GM19467 (cell line): ENCODE data around the gene LY9.

ENCODE experiments used
- ATAC-seq: cut with Tn5 transposase; IDR thresholded peaks from one replicate; pipeline ENCODE4 v1.9.1; 2021; ENCODE audit warnings: mild to moderate bottlenecking, moderate library complexity; ENCODE audit not compliant: unreplicated experiment

LY9 gene

DNA sequence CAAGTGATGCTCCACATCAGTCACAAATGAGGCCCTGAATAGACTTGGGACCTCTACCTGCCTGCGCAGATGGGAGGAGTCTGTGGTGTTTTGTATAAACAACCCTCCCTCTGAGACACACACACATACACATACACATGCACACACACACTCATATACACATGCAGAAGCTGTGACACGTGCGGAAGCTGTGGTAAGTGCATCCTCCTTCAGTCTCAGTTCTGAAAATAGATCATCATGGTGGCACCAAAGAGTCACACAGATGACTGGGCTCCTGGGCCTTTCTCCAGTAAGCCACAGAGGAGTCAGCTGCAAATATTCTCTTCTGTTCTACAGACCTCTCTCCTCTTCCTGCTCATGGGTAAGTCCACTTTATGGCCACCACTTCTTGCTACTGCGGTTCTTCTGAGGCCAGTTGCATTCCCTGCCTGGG is at the start of gene LY9:
Gene LY9, plus strand, starts transcription at position 224 of the 433 bp plus-strand sequence. Its CDS starts 14 bp downstream, at position 238.
- peak; percentile 67 for ATAC-seq

DNA sequence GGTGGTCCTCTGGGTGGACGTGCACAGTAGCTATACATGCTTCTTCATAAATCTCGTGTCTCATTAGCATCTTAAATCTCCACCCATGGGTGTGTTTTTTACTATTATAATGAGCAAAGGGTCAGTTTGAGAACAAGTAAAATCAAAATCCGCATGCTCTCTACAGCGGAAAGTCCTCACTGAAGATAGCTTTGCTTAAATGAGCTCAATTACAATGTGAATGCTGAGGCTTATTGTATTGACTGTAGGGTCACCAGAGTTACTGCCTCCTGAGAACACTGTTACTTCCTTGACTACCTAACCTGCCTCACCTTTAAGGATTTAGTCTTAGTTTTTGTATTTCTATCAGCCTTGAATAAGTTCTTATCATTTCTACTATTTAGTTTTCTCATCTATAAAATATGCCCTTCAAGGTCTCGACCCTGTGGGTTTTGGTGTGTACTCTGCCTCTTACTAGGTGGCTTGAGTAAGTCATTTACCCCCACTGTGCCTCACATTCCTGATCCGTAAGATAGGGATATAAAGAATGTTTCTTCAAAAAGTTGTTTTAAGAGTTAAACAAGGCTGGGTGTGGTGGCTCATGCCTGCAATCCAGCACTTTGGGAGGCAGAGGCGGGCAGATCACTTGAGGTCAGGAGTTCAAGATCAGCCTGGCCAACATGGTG is 49.0 kb upstream of the LY9 start:
- ATAC-seq: no peak

DNA sequence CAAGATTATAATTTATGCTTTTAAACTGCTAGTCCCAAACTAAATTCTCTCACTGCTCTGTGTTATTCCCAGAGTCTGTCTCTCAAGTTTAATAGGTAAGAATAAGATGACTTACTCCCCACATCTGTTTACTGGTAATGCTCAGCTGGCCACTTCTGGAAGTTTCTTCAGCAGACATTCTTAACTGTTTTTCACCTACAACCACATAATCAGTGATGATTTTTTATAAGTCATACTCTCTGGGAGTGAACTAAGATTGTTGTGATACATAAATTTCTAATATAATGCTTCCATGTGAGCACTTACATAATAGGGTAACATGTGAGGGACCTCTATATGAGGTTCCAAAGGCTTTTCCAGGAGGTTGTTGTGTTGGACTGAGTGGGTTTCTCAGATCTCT is 48.3 kb upstream of the LY9 start:
- no peak for ATAC-seq

DNA sequence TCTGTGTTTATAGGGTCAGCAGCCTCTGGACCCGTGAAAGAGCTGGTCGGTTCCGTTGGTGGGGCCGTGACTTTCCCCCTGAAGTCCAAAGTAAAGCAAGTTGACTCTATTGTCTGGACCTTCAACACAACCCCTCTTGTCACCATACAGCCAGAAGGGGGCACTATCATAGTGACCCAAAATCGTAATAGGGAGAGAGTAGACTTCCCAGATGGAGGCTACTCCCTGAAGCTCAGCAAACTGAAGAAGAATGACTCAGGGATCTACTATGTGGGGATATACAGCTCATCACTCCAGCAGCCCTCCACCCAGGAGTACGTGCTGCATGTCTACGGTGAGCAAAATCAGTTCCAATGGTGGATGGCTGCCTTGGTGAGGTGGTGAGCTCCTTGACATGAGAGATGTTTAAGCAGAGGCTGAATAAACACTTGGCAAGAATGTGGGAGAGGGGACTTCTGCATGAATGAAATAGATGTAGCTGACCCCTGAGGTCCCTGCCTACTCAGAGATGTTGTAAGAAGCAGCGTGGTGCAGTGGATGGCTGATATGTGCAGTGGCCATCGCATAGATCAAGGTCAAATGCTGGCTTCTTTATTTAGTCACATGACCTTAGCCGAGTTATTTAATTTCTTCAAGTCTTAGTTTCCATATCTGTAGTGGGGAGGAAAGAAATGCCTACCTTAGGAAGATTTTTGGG is 47.6 kb upstream of the LY9 start:
- ATAC-seq: no peak

GRCh38 chr1:160748878-160749269 is 47.1 kb upstream of the LY9 start:
- no peak for ATAC-seq

DNA sequence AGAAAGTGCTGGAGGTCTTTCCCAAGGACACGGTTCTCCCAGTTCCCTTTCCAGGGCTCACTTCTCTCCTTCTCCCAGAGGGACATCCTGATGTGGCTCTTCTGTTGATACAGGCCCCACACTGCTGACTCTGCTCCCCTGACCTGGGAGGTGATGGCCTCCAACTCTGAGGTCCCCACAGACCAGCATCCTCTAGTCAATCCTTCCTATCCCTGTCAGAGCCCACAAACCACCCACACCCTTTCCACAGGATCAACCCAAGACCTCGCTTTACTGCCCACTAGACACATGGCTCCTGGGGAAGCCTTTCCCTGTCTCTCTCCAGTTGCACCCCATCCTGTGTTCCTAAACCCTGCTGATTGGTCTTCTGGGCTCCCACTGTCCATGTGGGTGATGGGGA is 45.4 kb upstream of the LY9 start:
- ATAC-seq: no peak

GRCh38 chr1:160752406-160752805 is 43.6 kb upstream of the LY9 start:
- ATAC-seq: no peak

GRCh38 chr1:160752924-160753323 is 43.0 kb upstream of the LY9 start:
- no peak for ATAC-seq

DNA sequence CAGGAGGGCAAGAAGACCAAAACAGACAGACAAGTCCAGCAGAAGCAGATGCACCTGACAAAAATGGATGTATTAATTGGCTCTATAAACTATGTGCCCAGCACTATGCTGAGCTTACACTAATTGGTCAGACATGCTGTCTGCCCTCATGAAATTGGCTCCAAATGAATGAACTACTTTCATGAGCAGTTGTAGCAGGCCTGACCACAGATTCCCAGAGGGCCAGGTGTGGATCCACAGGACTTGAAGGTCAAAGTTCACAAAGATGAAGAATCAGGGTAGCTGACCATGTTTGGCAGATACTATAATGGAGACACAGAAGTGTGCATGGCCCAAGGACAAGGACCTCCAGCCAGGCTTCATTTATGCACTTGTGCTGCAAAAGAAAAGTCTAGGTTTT is 42.4 kb upstream of the LY9 start:
- no peak for ATAC-seq

DNA sequence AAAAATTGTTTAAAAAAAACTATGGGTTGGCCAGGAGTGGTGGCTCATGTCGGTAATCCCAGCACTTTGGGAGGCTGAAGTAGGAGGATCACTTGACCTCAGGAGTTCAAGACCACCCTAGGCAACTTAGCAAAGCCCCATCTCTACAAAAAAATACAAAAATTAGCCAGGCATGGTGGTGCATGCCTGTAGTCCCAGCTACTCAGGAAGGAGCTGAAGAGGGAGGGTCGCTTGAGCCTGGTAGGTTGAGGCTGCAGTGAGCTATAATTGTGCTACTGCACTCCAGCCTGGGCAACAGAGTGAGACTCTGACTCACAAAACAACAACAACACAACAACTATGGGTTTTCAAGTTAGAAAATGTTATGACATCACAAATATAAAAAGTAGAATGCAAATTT is 40.5 kb upstream of the LY9 start:
- ATAC-seq: no peak

GRCh38 chr1:160755911-160756848 is 39.8 kb upstream of the LY9 start:
- peak; percentile 56 for ATAC-seq

DNA sequence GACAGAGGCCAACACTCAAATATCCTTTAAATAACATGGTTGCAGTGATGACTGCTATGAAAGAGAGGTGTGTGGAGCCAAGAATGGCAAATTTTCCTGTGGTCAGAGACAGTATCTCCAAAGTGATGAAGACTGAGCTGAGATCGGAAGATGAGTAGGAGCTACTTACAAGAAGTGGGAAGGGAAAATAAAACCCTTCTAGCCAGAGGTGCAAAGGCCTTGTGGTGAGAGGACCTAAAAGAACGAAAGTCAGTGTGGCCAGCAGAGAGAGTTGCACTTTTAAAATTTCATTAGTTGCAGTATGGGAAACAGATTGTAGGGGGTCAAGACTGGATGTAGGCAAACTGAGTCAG is 39.1 kb upstream of the LY9 start:
- peak; percentile 18 for ATAC-seq

DNA sequence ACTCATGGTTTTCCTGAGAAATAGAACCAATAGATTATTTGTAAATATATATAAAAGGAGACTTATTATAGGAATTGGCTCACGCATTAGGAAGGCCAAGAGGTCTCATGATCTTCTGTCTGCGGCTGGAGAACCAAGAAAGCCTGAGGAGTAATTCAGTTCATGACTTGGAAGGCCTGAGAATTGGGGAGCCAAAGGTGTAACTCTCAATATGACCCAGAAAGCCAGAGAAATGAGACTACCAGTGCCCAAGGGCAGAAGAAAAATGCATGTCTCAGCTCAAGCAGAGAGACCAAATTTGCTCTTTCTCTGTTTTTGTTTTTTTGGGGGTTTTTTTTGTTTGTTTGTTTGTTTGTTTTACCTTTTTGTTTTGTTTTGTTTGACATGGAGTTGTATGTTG is 37.5 kb upstream of the LY9 start:
- no peak for ATAC-seq

GRCh38 chr1:160759740-160760139 is 36.2 kb upstream of the LY9 start:
- no peak for ATAC-seq

DNA sequence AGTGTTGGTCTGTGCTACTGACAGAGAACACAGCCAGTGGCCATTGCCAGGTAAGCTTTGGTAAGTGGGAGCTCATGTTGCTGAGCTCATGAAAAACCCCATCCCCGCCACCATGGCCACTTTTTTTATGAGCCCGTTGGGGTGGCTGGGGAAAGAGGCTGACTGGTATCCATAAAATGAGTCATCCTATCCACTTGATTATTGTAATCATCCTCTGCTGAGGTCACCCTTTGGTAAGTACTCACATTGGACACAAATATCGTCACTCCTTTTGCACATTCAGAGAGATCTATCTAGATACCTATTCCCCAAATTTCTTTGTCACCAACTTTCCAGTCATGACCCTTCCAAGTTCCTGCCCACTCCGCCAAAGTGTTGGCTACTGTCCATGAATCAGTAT is 34.9 kb upstream of the LY9 start:
- ATAC-seq: no peak

GRCh38 chr1:160761886-160762285 is 34.1 kb upstream of the LY9 start:
- no peak for ATAC-seq

DNA sequence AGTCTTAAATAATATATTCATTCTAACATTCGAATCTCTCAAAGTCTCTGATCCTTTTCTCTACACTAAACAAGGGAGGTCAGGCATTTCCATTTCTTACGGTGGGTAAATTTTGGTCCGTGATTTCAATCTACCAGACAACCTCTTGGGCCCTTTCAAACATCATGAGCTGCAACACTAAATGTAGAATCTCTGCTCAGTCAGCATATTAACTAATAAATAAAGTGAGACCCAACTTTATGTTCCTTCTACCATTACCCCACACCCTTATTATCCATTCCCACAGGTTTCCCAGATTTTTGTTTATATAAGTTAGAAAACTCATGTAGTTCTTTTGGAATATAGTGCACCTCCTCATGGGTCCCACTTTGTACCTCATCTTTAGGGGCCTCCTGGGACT is 32.0 kb upstream of the LY9 start:
- ATAC-seq: no peak

DNA sequence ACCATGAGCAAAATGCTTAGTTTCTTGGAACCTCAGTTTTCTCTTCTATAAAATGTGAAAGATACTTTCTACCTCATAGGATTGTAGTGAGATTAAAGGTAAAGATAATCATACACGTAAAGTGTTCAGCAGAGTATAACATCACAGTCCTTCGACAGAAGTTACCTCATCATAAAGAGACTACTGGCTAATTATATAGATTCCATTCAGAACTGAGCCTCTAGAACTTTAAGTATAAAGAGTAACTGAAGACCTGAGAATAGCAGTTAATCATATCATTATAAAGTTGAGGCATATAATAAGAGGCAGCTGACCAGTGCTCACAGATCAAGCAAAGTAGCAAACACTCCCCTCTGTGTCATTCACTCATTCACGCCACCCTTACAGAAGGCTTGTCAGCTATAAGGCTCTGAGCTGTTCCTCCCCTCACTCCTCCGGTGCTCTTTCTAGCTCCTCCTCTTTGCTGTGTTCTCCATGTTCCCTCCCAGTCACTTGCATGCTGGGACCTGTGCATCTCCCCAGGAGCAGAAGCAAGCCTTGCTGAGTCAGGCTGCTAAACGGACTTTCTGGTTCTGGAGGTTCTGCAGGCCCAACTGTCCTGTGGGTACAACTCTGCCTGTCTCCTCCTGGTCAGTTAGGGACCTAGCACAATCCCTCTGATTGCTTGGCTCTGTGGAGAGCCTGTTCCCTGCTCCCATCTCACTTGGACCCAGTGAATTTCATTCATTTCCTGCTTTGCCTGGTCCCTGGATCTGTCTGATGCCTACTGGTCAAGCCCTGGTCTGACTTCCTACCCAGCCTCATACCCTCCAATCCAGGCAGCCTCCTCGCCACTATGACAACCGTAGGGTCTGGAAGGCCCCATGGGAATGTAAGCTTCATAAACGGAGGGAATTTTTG is 28.3 kb upstream of the LY9 start:
- no peak for ATAC-seq

DNA sequence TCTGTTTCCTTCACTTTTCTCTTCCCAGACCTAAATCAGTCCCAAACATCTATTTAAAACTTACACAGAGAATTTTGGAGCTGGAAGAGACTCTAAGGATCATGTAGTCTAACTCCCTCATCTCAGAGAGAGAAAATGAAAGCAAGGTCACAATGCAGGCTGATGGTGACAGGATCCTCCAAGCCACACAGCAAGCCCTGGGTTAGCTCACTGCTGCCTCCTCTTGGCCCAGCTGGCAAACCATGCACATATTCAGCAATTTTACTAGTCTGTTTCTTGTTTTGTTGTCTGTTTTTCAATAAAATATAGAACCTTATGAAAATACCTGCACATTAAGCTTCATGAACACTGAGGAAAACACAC is 27.7 kb upstream of the LY9 start:
- ATAC-seq: peak; percentile 70

DNA sequence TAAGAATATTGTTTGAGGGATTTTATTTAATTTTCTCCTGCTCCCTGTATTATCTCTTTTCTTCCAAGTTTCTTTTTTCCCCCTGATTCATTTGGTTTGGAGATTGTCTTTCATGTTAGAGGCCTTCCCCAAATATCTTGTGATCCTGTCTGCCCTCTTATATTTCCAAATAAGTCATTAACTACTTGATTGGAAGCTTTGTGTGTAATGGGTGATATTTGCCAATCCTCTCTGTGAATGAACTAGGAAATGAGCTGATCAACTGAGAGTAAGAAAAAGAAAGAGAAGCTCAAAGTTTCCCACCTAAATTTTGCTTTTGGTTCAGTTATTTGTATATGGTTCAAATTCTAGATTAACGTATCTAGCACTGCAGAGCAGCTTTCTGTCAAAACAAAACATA is 23.6 kb upstream of the LY9 start:
- no peak for ATAC-seq

- ATAC-seq: no peak
These were observed 22.9 kb upstream of the LY9 start for GRCh38 chr1:160773093-160773492.
